Parathyroid adenoma (tissue), 2 donors: ENCODE data around the gene SNX25.

ENCODE experiments used
- H2AFZ ChIP-seq: fragments of 300-600 bp; sonication (generic); one replicate; pipeline ENCODE4 v1.7.0; 2017; ENCODE audit warnings: antibody characterized with exemption, mild to moderate bottlenecking
- H3K27ac ChIP-seq: fragments of 300-600 bp; sonication (generic); one replicate; pipeline ENCODE4 v1.7.0; 2017
- H3K27me3 ChIP-seq: fragments of 300-600 bp; sonication (generic); one replicate; pipeline ENCODE4 v1.7.0; 2017; ENCODE audit warnings: low read length; ENCODE audit not compliant: control insufficient read depth, insufficient read depth
- H3K36me3 ChIP-seq: fragments of 300-600 bp; sonication (generic); one replicate; pipeline ENCODE4 v1.7.0; 2017; ENCODE audit warnings: low read length; ENCODE audit not compliant: control insufficient read depth, insufficient read depth
- H3K4me1 ChIP-seq: fragments of 300-600 bp; sonication (generic); one replicate; pipeline ENCODE4 v1.7.0; 2017; ENCODE audit warnings: control low read depth
- H3K4me2 ChIP-seq: fragments of 300-600 bp; sonication (generic); one replicate; pipeline ENCODE4 v1.7.0; 2017; ENCODE audit warnings: low read length
- H3K4me3 ChIP-seq: fragments of 300-600 bp; sonication (generic); one replicate; pipeline ENCODE4 v1.7.0; 2017; ENCODE audit warnings: low read depth, low read length
- H3K79me2 ChIP-seq: fragments of 300-600 bp; sonication (generic); one replicate; pipeline ENCODE4 v1.7.0; 2017; ENCODE audit warnings: control low read depth
- H3K9ac ChIP-seq: fragments of 300-600 bp; sonication (generic); one replicate; pipeline ENCODE4 v1.7.0; 2017; ENCODE audit warnings: mild to moderate bottlenecking
- H3K9me3 ChIP-seq: fragments of 300-600 bp; sonication (generic); one replicate; pipeline ENCODE4 v1.7.0; 2017; ENCODE audit warnings: low read length; ENCODE audit not compliant: control insufficient read depth
- CTCF ChIP-seq: fragments of 300-600 bp; sonication (generic); IDR thresholded peaks from one replicate; pipeline ENCODE4 v1.7.0; 2017; ENCODE audit warnings: antibody characterized with exemption, mild to moderate bottlenecking
- donor health status: primary hyperparathyroidism.

SNX25 gene

GRCh38 chr4:185282968-185283367 lies 73.6 kb downstream of the SNX25 start:
- H3K4me2 ChIP-seq, result no peak overlapping the region
- no peak overlapping the region for H3K9ac ChIP-seq
- H3K36me3 ChIP-seq, result no peaks in the 10 kb centered on the region
- H2AFZ ChIP-seq, result no peak overlapping the region
- no peak for TF ChIP-seq CTCF
- no peaks in the 10 kb centered on the region for H3K4me1 ChIP-seq
- no peaks in the 10 kb centered on the region for H3K27me3 ChIP-seq
- H3K9me3 ChIP-seq, result no peaks in the 10 kb centered on the region
- H3K27ac ChIP-seq, result no peak overlapping the region
- peaks cover 2% of the 10 kb centered on the region for H3K79me2 ChIP-seq
- no peak overlapping the region for H3K4me3 ChIP-seq

- no peaks in the 10 kb centered on the region for H3K36me3 ChIP-seq
- no peak for TF ChIP-seq CTCF
- H3K9me3 ChIP-seq, result no peaks in the 10 kb centered on the region
- no peak overlapping the region for H3K4me3 ChIP-seq
- H2AFZ ChIP-seq, result no peak overlapping the region
- no peaks in the 10 kb centered on the region for H3K4me1 ChIP-seq
- no peak overlapping the region for H3K9ac ChIP-seq
- no peak overlapping the region for H3K27ac ChIP-seq
- no peak overlapping the region for H3K4me2 ChIP-seq
- peaks cover 2% of the 10 kb centered on the region for H3K79me2 ChIP-seq
- no peaks in the 10 kb centered on the region for H3K27me3 ChIP-seq
Measured at GRCh38 chr4:185283723-185284122, 74.3 kb downstream of the SNX25 start.

- H3K27ac ChIP-seq, result no peak overlapping the region
Measured at GRCh38 chr4:185285632-185286393, 76.4 kb downstream of the SNX25 start.

GRCh38 chr4:185286571-185286970 lies 77.2 kb downstream of the SNX25 start:
- H3K27me3 ChIP-seq, result no peaks in the 10 kb centered on the region
- H3K4me2 ChIP-seq, result no peak overlapping the region
- no peak overlapping the region for H3K27ac ChIP-seq

More at GRCh38 chr4:185285632-185286393, 76.4 kb downstream of the SNX25 start:
- H3K4me1 ChIP-seq, result no peaks in the 10 kb centered on the region
- peaks cover 2% of the 10 kb centered on the region for H3K79me2 ChIP-seq
- H3K9me3 ChIP-seq, result no peaks in the 10 kb centered on the region
- no peak overlapping the region for H2AFZ ChIP-seq
- H3K4me3 ChIP-seq, result no peak overlapping the region
- H3K27me3 ChIP-seq, result no peaks in the 10 kb centered on the region
- H3K36me3 ChIP-seq, result no peaks in the 10 kb centered on the region
- no peak for TF ChIP-seq CTCF
- H3K9ac ChIP-seq, result no peak overlapping the region
- H3K4me2 ChIP-seq, result no peak overlapping the region

More at GRCh38 chr4:185286571-185286970, 77.2 kb downstream of the SNX25 start:
- H3K9ac ChIP-seq, result no peak overlapping the region
- H3K4me3 ChIP-seq, result no peak overlapping the region
- H3K79me2 ChIP-seq, result peaks cover 2% of the 10 kb centered on the region
- no peaks in the 10 kb centered on the region for H3K4me1 ChIP-seq
- H3K9me3 ChIP-seq, result no peaks in the 10 kb centered on the region
- no peak overlapping the region for H2AFZ ChIP-seq
- H3K36me3 ChIP-seq, result no peaks in the 10 kb centered on the region
- TF ChIP-seq CTCF, result no peak
